GM12872 (cell line): ENCODE results near the gene GABARAPL1.

Experiments used
- CTCF ChIP-seq: IDR thresholded peaks from 3 replicates; pipeline ENCODE4 v1.5.1; 2011; ENCODE audit warnings: low read depth, mild to moderate bottlenecking, low read length, moderate library complexity; ENCODE audit not compliant: insufficient read depth

GABARAPL1 gene

GRCh38 chr12:10207136-10207535, 5.5 kb upstream of the GABARAPL1 start:
- no peak for TF ChIP-seq CTCF

GRCh38 chr12:10210225-10210624, 2.5 kb upstream of the GABARAPL1 start:
- no peak for TF ChIP-seq CTCF

- no peak for TF ChIP-seq CTCF
Measured at GRCh38 chr12:10211101-10211939, 1.4 kb upstream of the GABARAPL1 start.

GRCh38 chr12:10211940-10212738, 538 bp upstream of the GABARAPL1 start:
- TF ChIP-seq CTCF, result no peak

GRCh38 chr12:10213168-10214135, 775 bp downstream of the GABARAPL1 start:
- TF ChIP-seq CTCF, result no peak

- TF ChIP-seq CTCF, result no peak
Measured at GRCh38 chr12:10214136-10214894, 1.6 kb downstream of the GABARAPL1 start.
